Measurements from ENCODE around the gene EFCAB14. TPM values are rescaled to one million over a fixed set of nuclear protein-coding genes. Genes with fewer than 3 reads are reported as not detected.

EFCAB14 gene
- total and polyA plus RNA-seq, 2 of the 4 experiments (the other 2 are of a cell fraction) = 28.6 to 43.0 TPM

GRCh38 chr1:46653405-46653958 is 65.4 kb downstream of the EFCAB14 start:
- ATAC-seq (ENCODE audit: low read depth) (peak; percentile 87), DNase-seq (peak; percentile 69)
- H4K91ac ChIP-seq (ENCODE audit: insufficient read depth, low read depth, low read length) = no peak overlapping the region
- no peak overlapping the region; the same call in 1 of the 2 replicates for H3K9ac ChIP-seq (ENCODE audit: low read depth, low read length)
- no peak overlapping the region for H2BK20ac ChIP-seq (ENCODE audit: low read depth, low read length)
- peaks cover 3% of the 10 kb centered on the region; the same call in 1 of the 2 replicates for H3K4me1 ChIP-seq (ENCODE audit: control insufficient read depth, insufficient read depth, low read length)
- H3K18ac ChIP-seq (ENCODE audit: low read depth, low read length) = peak overlapping the region; percentile 1; the same call in 1 of the 2 replicates
- no peak overlapping the region for H2AK5ac ChIP-seq (ENCODE audit: low read depth, low read length)
- no peak overlapping the region for H2AK9ac ChIP-seq (replicated peaks; ENCODE audit: low read depth, low read length, poor library complexity)
- no peak overlapping the region for H3K14ac ChIP-seq (replicated peaks; ENCODE audit: low read depth, low read length)
- H2AFZ ChIP-seq (replicated peaks; ENCODE audit: low read length, poor library complexity) = no peak overlapping the region
- H2BK5ac ChIP-seq (ENCODE audit: low read depth, low read length, poor library complexity, severe bottlenecking) = peak overlapping the region; percentile 67
- no peaks in the 10 kb centered on the region for H3K9me1 ChIP-seq (ENCODE audit: insufficient read depth, low read length)
- H4K8ac ChIP-seq (ENCODE audit: low read depth in 2 of 2, low read length in 2 of 2) = no peak overlapping the region
- 0 out of 2 replicates have a peak overlapping the region, but pooled peaks have one; percentile 39 for H3K56ac ChIP-seq (ENCODE audit: extremely low read depth, insufficient read depth, low read length)
- BruUV-seq (replicated peaks) = no TSS peak
- no peaks in the 10 kb centered on the region for H3K27me3 ChIP-seq (ENCODE audit: control insufficient read depth, insufficient read depth, low read length)
- peak overlapping the region; percentile 56; the same call in 1 of the 2 replicates for H3K23ac ChIP-seq (ENCODE audit: low read depth, low read length)
- H3K4ac ChIP-seq (ENCODE audit: low read depth, low read length) = no peak overlapping the region
- peak overlapping the region; percentile 62 for H3K4me2 ChIP-seq (ENCODE audit: low read depth, low read length)
- TF ChIP-seq SMC3 (IDR thresholded peaks at IDR 0.05; ENCODE audit: low read depth, low read length) (no peak), MAFK (IDR thresholded peaks at IDR 0.05; ENCODE audit: low read depth, low read length) (no peak), MAZ (IDR thresholded peaks at IDR 0.05; ENCODE audit: borderline replicate concordance, low read depth, low read length) (no peak)
- in situ Hi-C loops (cut with MboI; ENCODE audit: low sequenced_read_pairs) (no loop called here), dilution Hi-C loops (cut with HindIII; ENCODE audit: low sequenced_read_pairs, unreplicated experiment) (no loop called here), intact Hi-C loops (cut with micrococcal nuclease) (no loop called here)
- H4K20me1 ChIP-seq (ENCODE audit: insufficient read depth, low read length) = no peaks in the 10 kb centered on the region
- peak overlapping the region; percentile 17; the same call in 1 of the 2 replicates for H3K4me3 ChIP-seq (ENCODE audit: insufficient read depth, low read depth, low read length)
- H2BK120ac ChIP-seq (ENCODE audit: low read depth, low read length) = no peak overlapping the region
- WGBS, 2 experiments (ENCODE audit: extremely low coverage in 2 of 2, insufficient read length in 1 of 2) = no CpG with 5 or more reads among the region's 2 CpGs
- peaks cover 21% of the 10 kb centered on the region; the same call in 1 of the 2 replicates for H3K36me3 ChIP-seq (ENCODE audit: control insufficient read depth, insufficient read depth, low read length)
- no peak overlapping the region for H3K27ac ChIP-seq (ENCODE audit: insufficient read depth, low read length)
- H3K79me1 ChIP-seq (ENCODE audit: low read depth in 1 of 2, low read length in 2 of 2) = no peaks in the 10 kb centered on the region
- H2BK15ac ChIP-seq (ENCODE audit: low read depth, low read length) = no peak overlapping the region
- 0 out of 2 replicates have a peak, but pooled peaks cover 2% of the 10 kb centered on the region for H3K9me3 ChIP-seq (ENCODE audit: control insufficient read depth, insufficient read depth, low read length)
- H4K5ac ChIP-seq (ENCODE audit: low read depth, low read length) = peak overlapping the region; percentile 48; the same call in 1 of the 2 replicates
- ChIA-PET POLR2A (ENCODE audit: unreplicated experiment) (no interaction called here), CTCF (no interaction called here)

Data from IMR-90 (cell line).